Astrocyte of the spinal cord (primary cell): ENCODE measurements around the gene DNAH17.

Source experiments
- DNase-seq: peaks from one replicate; pipeline ENCODE4 v3.0.0; 2011; ENCODE audit warnings: low read depth, low spot score
- H3K4me3 ChIP-seq: 2 replicates; pipeline ENCODE4 v1.5.1; 2011; ENCODE audit warnings: low read depth, mild to moderate bottlenecking, low read length, moderate library complexity
- in situ Hi-C: cut with HindIII; loops from 2 replicates; pipeline ENCODE4 v1.10.0; 2017; ENCODE audit warnings: low sequenced_read_pairs
- TF ChIP-seq, protein P1 (sequence below): IDR thresholded peaks from 2 replicates; pipeline ENCODE4 v1.5.1; 2012; ENCODE audit warnings: low read depth, mild to moderate bottlenecking, low read length, inconsistent platforms

DNAH17 gene

DNA sequence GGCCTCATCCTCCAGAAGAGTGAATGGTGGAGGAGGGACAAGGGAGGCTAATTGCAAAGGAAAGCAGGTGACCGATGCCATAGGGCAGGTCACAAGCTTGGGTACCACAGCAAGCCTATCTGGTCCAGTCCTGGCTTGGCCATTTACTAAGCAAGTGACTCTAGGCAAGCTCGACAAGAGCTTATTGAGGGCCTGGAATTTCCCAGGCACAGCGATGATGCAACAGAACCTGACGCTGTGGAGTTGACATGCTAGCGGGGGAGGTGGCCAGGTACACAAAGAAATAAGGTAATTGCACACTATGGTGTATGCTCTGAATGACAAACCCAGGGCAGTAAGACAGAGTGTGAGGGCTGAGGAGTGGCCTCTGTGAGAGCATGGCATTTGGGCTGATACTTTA lies 100.2 kb downstream of the DNAH17 start:
- in situ Hi-C loops: loop anchor here (25.0 kb wide), 1 partner anchor 260 kb away; no protein-coding TSS in a partner anchor
- no peak overlapping the region for H3K4me3 ChIP-seq
- no peak for DNase-seq
- TF ChIP-seq, protein P1, sequence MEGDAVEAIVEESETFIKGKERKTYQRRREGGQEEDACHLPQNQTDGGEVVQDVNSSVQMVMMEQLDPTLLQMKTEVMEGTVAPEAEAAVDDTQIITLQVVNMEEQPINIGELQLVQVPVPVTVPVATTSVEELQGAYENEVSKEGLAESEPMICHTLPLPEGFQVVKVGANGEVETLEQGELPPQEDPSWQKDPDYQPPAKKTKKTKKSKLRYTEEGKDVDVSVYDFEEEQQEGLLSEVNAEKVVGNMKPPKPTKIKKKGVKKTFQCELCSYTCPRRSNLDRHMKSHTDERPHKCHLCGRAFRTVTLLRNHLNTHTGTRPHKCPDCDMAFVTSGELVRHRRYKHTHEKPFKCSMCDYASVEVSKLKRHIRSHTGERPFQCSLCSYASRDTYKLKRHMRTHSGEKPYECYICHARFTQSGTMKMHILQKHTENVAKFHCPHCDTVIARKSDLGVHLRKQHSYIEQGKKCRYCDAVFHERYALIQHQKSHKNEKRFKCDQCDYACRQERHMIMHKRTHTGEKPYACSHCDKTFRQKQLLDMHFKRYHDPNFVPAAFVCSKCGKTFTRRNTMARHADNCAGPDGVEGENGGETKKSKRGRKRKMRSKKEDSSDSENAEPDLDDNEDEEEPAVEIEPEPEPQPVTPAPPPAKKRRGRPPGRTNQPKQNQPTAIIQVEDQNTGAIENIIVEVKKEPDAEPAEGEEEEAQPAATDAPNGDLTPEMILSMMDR: no peak

DNA sequence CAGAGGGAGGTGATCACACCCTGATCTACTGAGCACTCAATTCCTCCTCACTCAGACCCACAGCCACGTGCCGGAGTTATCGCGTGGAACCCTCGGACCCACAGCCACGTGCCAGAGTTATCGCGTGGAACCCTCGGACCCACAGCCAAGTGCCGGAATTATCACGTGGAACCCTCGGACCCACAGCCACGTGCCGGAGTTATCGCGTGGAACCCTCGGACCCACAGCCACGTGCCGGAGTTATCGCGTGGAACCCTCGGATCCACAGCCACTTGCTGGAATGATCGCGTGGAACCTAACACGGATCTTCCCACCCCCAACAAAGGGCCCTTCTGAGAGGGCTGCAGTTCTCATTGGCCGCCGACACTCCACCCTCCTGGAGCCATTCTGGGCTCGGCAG lies 101.0 kb downstream of the DNAH17 start:
- DNase-seq: no peak
- H3K4me3 ChIP-seq: no peak overlapping the region
- in situ Hi-C loops: loop anchor here (25.0 kb wide), 1 partner anchor 261 kb away; no protein-coding TSS in a partner anchor
- TF ChIP-seq, protein P1: no peak

DNA sequence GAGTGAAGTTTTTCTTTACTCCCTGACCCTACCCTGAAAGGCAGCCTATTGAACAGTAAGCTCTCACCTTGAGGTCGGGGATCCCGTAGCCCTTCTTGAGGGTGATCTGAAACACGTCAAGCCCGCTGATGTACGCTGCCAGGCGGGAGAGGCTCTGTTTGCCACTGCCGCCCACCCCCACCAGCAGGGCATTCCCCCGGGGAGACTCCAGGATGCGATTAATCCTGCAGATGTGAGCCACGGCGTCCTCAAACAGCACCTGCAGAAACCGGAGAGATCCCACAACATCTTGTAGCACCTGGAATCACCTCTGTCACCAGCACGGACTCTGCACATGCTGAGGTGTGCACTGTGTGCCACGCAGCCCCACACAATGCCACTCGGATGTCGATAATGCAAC lies 102.0 kb downstream of the DNAH17 start:
- in situ Hi-C loops: loop anchor here (25.0 kb wide), 1 partner anchor 262 kb away; no protein-coding TSS in a partner anchor
- TF ChIP-seq, protein P1: no peak

DNA sequence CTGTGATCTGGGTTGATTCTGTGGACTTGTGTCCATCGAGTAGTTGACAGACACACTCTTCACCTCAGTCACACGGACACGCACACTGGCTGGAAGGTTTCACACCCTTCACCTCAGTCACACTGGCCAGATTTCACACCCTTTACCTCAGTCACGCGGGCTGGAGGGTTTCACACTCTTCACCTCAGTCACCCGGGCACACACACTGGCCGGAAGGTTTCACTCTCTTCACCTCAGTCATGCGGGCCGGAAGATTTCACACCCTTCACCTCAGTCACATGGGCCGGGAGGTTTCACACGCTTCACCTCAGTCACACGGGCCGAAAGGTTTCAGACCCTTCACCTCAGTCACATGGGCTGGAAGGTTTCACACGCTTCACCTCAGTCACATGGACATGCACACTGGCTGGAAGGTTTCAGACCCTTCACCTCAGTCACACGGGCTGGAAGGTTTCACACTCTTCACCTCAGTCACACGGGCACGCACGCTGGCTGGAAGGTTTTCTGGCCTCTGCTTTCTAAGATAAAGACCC lies 102.5 kb downstream of the DNAH17 start:
- TF ChIP-seq, protein P1: no peak
- in situ Hi-C loops: loop anchor here (25.0 kb wide), 1 partner anchor 263 kb away; no protein-coding TSS in a partner anchor
- DNase-seq: no peak
- H3K4me3 ChIP-seq: no peak overlapping the region

More for the DNA sequence above, 102.0 kb downstream of the DNAH17 start:
- H3K4me3 ChIP-seq: no peak overlapping the region
- no peak for DNase-seq

DNA sequence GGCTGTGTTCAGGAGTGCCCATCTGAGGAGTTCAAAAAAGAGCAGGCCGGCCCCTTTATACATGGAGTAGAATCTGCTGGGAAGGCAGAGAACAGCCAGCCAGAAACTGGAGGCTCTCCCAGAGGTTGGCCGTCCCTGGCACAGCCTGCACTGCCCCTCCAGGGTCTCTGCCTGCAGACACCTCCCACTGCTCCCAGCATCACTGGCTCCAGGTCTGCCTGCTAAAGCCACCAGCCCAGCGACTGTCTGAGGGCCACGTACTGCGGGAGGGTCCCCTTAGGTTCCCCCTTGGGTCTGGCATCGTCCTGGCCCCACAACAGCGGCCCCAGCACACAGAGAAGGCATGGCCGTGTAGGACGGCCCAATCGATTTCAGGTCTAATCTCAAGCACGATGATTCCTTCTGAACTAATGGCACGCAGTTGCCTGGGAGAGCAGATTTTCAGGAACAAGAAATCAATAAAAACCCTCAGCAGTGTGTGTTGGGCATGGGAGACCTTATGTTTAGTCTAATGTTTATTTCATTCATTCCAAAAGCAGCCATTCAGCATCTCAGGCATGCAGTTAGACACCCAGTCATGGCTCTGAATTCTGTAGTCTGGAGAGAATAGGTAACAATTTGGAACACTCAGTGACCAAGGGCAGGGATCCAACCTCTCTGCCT lies 103.1 kb downstream of the DNAH17 start:
- TF ChIP-seq, protein P1: no peak
- in situ Hi-C loops: no loop called here
- DNase-seq: no peak
- no peak overlapping the region for H3K4me3 ChIP-seq

DNA sequence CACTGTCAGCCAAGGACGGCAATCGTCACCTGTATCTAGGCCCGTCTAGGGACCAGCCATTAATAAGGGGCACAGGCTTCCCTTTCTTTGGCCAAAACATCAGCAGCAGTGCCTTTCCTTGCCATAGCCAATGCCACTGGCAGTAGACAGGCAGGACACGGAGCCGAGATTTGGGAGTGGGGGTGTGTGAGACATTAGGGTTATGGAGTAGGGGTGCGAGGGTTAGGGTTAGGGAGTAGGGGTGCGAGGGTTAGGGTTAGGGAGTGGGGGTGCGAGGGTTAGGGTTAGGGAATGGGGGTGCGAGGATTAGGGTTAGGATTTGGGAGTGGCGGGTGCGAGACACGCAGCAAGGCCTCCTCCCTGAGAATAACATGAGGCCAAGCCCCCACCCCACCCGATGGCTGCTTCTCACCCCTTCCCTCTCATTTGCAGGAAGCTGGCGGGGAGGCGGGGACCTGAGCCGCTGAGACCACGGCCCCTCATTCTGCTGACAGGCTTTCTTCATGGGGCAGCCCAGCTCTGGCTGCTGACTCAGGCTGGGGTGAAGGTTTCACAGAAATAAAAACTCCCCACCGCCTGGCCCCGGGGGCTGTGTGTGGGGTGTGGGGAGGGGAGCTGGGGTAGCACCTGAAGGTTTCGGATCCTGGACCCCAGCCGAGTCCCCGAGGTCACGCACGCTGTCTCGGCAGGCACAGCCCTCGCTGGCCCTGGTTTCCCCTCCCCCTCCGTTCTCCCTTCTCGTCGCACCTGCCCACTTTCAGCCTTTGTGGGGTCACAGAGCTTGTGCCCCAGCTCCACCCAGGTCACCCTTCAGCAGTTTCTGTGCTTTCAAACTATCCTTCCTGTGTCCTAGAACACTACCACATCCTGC lies 104.9 kb downstream of the DNAH17 start:
- DNase-seq: no peak
- TF ChIP-seq, protein P1: no peak
- in situ Hi-C loops: no loop called here
- no peak overlapping the region for H3K4me3 ChIP-seq
